Esophagus muscularis mucosa (tissue), 4 donors: ENCODE data around the gene KANTR.
A peak's percentile ranks its signal among the peaks of the same experiment; 100 is the strongest.

ENCODE experiments used
- CTCF ChIP-seq, 3 experiments: fragments of 200-600 bp in 2 of 3; fragments of 450-650 bp in 1 of 3; sonication (generic) in 2 of 3; IDR thresholded peaks; one replicate each; pipeline ENCODE4 v1.5.1; 2017 to 2019; ENCODE audit warnings: antibody characterized with exemption in 3 of 3, mild to moderate bottlenecking in 2 of 3, moderate library complexity in 1 of 3
- EP300 ChIP-seq: sonication (generic); formaldehyde crosslinking; IDR thresholded peaks from one replicate; pipeline ENCODE4 v1.6.1; 2017; ENCODE audit warnings: antibody characterized with exemption
- POLR2A ChIP-seq: fragments of 450-650 bp; IDR thresholded peaks from one replicate; pipeline ENCODE4 v1.6.1; 2017; ENCODE audit warnings: antibody characterized with exemption, moderate library complexity, mild to moderate bottlenecking, low read depth

- TF ChIP-seq EP300 (peak; percentile 25), POLR2A (no peak), CTCF (IDR thresholded peaks at IDR 0.05) (no peak)
These were observed 7.5 kb upstream of the KANTR start for GRCh38 chrX:53086464-53086863.
